Measurements from ENCODE around the gene ZNF688. TPM values are rescaled to one million over a fixed set of nuclear protein-coding genes. Genes with fewer than 3 reads are reported as not detected.

Gene ZNF688
- total and polyA plus RNA-seq, 2 of the 13 experiments (the other 11 are each of a cell fraction or from before 2014, with no cell fraction given): 2.4 to 5.4 TPM

DNA sequence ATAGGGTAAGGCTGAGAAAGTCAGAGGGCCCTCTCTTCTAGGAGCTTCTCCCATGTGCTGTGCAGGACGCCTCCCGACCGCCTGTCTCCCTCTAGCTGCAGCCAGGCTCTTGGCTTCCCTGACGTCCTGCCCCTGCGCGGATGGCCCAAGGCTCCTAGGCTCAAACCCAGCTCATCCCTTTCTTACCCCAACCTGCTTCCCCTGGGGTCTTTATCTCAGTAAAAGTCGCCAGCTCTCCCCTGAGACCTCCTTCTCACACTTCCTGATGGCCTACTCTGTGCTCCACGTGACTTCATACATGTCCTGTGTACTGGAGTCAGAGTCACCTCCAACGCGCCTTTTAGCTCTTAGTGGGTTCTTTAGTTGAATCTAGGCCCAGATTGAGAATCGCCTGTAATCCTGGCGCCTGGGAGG, 35.7 kb downstream of the ZNF688 start (continued):
- TF ChIP-seq FOXO1 (CRISPR knock-in tag; IDR thresholded peaks at IDR 0.05): no peak
- TF ChIP-seq FOXA3 (CRISPR knock-in tag; IDR thresholded peaks at IDR 0.05): peak; percentile 45; the same call in 1 of the 2 replicates
- no peak for TF ChIP-seq KAT7 (CRISPR knock-in tag; IDR thresholded peaks at IDR 0.05; ENCODE audit: borderline replicate concordance)
- TF ChIP-seq TFDP1 (CRISPR knock-in tag; IDR thresholded peaks at IDR 0.05; ENCODE audit: borderline replicate concordance): peak; percentile 90; the same call in 1 of the 2 replicates
- TF ChIP-seq ZEB1 (IDR thresholded peaks at IDR 0.05; ENCODE audit: insufficient replicate concordance, low read depth): no peak
- no peak for TF ChIP-seq MXD4 (CRISPR knock-in tag; IDR thresholded peaks at IDR 0.05)
- TF ChIP-seq, protein P1, sequence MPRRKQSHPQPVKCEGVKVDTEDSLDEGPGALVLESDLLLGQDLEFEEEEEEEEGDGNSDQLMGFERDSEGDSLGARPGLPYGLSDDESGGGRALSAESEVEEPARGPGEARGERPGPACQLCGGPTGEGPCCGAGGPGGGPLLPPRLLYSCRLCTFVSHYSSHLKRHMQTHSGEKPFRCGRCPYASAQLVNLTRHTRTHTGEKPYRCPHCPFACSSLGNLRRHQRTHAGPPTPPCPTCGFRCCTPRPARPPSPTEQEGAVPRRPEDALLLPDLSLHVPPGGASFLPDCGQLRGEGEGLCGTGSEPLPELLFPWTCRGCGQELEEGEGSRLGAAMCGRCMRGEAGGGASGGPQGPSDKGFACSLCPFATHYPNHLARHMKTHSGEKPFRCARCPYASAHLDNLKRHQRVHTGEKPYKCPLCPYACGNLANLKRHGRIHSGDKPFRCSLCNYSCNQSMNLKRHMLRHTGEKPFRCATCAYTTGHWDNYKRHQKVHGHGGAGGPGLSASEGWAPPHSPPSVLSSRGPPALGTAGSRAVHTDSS (CRISPR knock-in tag; conservative IDR thresholded peaks at IDR 0.05): no peak
- TF ChIP-seq NRL (CRISPR knock-in tag; IDR thresholded peaks at IDR 0.05; ENCODE audit: borderline replicate concordance): peak; percentile 88; the same call in 1 of the 2 replicates
- 0 out of 2 replicates have a peak, but pooled peaks have one; percentile 38 for TF ChIP-seq ZNF639 (CRISPR knock-in tag; conservative IDR thresholded peaks at IDR 0.05)
- TF ChIP-seq MAFK (conservative IDR thresholded peaks at IDR 0.05 in 1 of 2, IDR thresholded peaks at IDR 0.05 in 1 of 2; ENCODE audit: low read length in 2 of 2): no peak
- TF ChIP-seq TFDP2 (CRISPR knock-in tag; IDR thresholded peaks at IDR 0.05): peak; percentile 86
- TF ChIP-seq, protein P2, sequence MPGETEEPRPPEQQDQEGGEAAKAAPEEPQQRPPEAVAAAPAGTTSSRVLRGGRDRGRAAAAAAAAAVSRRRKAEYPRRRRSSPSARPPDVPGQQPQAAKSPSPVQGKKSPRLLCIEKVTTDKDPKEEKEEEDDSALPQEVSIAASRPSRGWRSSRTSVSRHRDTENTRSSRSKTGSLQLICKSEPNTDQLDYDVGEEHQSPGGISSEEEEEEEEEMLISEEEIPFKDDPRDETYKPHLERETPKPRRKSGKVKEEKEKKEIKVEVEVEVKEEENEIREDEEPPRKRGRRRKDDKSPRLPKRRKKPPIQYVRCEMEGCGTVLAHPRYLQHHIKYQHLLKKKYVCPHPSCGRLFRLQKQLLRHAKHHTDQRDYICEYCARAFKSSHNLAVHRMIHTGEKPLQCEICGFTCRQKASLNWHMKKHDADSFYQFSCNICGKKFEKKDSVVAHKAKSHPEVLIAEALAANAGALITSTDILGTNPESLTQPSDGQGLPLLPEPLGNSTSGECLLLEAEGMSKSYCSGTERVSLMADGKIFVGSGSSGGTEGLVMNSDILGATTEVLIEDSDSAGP (CRISPR knock-in tag; IDR thresholded peaks at IDR 0.05; ENCODE audit: borderline replicate concordance): no peak; the same call in 1 of the 2 replicates
- TF ChIP-seq PCBP1 (IDR thresholded peaks at IDR 0.05; ENCODE audit: borderline replicate concordance, low read depth, low read length): no peak
- TF ChIP-seq ZNF577 (CRISPR knock-in tag; IDR thresholded peaks at IDR 0.05; ENCODE audit: borderline replicate concordance, low read depth): no peak
- TF ChIP-seq ZBTB4 (CRISPR knock-in tag; IDR thresholded peaks at IDR 0.05; ENCODE audit: borderline replicate concordance): peak; percentile 79; the same call in 1 of the 2 replicates

Data from HepG2 (cell line).